OCI-LY3 (cell line): ENCODE measurements around the gene TMEM167A.

Experiments
- EZH2phosphoT487 ChIP-seq: fragments of 200-600 bp; shearing (Covaris generic); IDR thresholded peaks from 2 replicates; pipeline ENCODE4 v1.6.1; 2018; ENCODE audit warnings: antibody characterized with exemption, mixed run types, low read depth
- TF ChIP-seq, protein P1 (sequence below): fragments of 200-600, 300-600 bp; sonication (generic); IDR thresholded peaks from 2 replicates; pipeline ENCODE4 v1.5.1; 2014; ENCODE audit warnings: antibody characterized with exemption, low read length, low read depth

DNA sequence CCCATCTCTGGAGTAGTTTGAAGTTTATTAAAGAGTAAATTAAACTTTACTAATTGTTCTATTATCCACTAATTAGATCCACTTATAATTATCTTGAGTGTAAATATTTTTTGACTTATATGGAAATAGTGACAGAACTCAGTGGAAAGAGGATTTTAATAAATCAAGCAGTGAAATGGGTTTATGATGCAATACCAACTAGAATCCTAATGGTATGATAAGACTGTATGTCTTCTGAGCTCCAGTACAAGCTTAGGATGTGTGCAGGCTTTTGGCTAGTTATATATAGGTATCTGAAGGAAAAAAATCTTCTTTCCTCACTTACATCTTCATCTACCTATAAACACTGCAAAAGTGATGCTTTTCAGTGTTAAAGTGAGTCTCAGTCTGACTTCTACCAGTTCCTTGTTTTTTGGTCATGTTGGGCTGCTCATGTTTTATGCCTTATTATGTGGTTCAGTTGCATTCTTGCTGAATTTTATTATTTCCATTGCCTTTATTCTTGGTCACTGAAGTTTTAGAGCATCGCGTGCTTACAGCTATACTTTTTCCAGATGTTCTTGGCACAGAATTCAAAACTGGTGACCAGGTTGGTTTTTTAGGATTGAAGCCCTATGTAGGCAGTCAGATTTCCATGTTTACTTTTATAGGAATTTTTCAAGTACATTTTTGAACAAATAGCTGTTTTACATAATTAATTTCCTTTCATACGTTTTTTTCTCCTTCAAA, 30.7 kb upstream of the TMEM167A start:
- TF ChIP-seq, protein P1, sequence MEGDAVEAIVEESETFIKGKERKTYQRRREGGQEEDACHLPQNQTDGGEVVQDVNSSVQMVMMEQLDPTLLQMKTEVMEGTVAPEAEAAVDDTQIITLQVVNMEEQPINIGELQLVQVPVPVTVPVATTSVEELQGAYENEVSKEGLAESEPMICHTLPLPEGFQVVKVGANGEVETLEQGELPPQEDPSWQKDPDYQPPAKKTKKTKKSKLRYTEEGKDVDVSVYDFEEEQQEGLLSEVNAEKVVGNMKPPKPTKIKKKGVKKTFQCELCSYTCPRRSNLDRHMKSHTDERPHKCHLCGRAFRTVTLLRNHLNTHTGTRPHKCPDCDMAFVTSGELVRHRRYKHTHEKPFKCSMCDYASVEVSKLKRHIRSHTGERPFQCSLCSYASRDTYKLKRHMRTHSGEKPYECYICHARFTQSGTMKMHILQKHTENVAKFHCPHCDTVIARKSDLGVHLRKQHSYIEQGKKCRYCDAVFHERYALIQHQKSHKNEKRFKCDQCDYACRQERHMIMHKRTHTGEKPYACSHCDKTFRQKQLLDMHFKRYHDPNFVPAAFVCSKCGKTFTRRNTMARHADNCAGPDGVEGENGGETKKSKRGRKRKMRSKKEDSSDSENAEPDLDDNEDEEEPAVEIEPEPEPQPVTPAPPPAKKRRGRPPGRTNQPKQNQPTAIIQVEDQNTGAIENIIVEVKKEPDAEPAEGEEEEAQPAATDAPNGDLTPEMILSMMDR: no peak
- TF ChIP-seq EZH2phosphoT487: no peak
